CD14-positive monocyte (primary cell): Measurements from ENCODE around the gene TREML4. TPM values are rescaled to one million over a fixed set of nuclear protein-coding genes. Genes with fewer than 3 reads are reported as not detected.

Source experiments
- DNase-seq, 3 donors: peaks; one replicate each; pipeline ENCODE4 v3.0.0-alpha.2; 2011 to 2022
- H2AFZ ChIP-seq: 2 replicates; pipeline ENCODE4 v1.6.0; 2012; ENCODE audit warnings: mild to moderate bottlenecking, low read depth, low read length, inconsistent platforms; ENCODE audit not compliant: insufficient read depth, poor library complexity, severe bottlenecking
- H3K27ac ChIP-seq, 2 donors: 1 replicate in 1 of 2; 2 replicates in 1 of 2; pipeline ENCODE4 v1.5.1; 2012 to 2013; ENCODE audit warnings: low read length in 2 of 2, control low read depth in 1 of 2, inconsistent platforms in 1 of 2, low read depth in 1 of 2, mild to moderate bottlenecking in 1 of 2
- H3K27me3 ChIP-seq, 2 donors: one replicate each; pipeline versions ENCODE4 v1.6.0 to v1.6.1; 2011 to 2013; ENCODE audit warnings: low read length in 2 of 2; ENCODE audit not compliant: control insufficient read depth in 2 of 2, insufficient read depth in 2 of 2
- H3K36me3 ChIP-seq, 2 donors: replicated peaks in 1 of 2; 1 replicate in 1 of 2; 2 replicates in 1 of 2; pipeline versions ENCODE4 v1.5.1 to v1.6.1; 2012 to 2013; ENCODE audit warnings: low read length in 2 of 2, control low read depth in 1 of 2, inconsistent platforms in 1 of 2, mild to moderate bottlenecking in 1 of 2; ENCODE audit not compliant: insufficient read depth in 2 of 2, control insufficient read depth in 1 of 2
- H3K4me1 ChIP-seq, 2 donors: 1 replicate in 1 of 2; 2 replicates in 1 of 2; pipeline versions ENCODE4 v1.5.1 to v1.6.1; 2012 to 2013; ENCODE audit warnings: low read length in 2 of 2, control low read depth in 1 of 2, inconsistent platforms in 1 of 2, mild to moderate bottlenecking in 1 of 2, moderate library complexity in 1 of 2; ENCODE audit not compliant: insufficient read depth in 2 of 2, control insufficient read depth in 1 of 2
- H3K4me2 ChIP-seq: replicated peaks from 2 replicates; pipeline ENCODE3; 2012; ENCODE audit warnings: low read length, moderate library complexity, mild to moderate bottlenecking; ENCODE audit not compliant: poor library complexity, severe bottlenecking; ENCODE audit errors: extremely low read depth
- H3K4me3 ChIP-seq, 3 experiments: fragments of 200-600 bp in 1 of 3; sonication (generic) in 1 of 3; replicated peaks in 1 of 3; 1 replicate in 2 of 3; 2 replicates in 1 of 3; pipeline ENCODE4 v1.5.1; 2011 to 2013; ENCODE audit warnings: low read length in 3 of 3, mild to moderate bottlenecking in 3 of 3, control low read depth in 2 of 3, low read depth in 2 of 3, inconsistent platforms in 1 of 3, moderate library complexity in 1 of 3
- H3K79me2 ChIP-seq: 2 replicates; pipeline ENCODE4 v1.6.0; 2012; ENCODE audit warnings: mild to moderate bottlenecking, control low read depth, inconsistent platforms, low read length, moderate library complexity; ENCODE audit not compliant: insufficient read depth
- H3K9ac ChIP-seq: 2 replicates; pipeline ENCODE4 v1.6.0; 2017; ENCODE audit warnings: low read length, mild to moderate bottlenecking; ENCODE audit not compliant: insufficient read depth, poor library complexity, severe bottlenecking
- H3K9me3 ChIP-seq, 2 donors: replicated peaks in 1 of 2; 1 replicate in 1 of 2; 2 replicates in 1 of 2; pipeline versions ENCODE4 v1.5.1 to v1.6.1; 2012 to 2013; ENCODE audit warnings: low read length in 2 of 2, control low read depth in 1 of 2; ENCODE audit not compliant: control insufficient read depth in 1 of 2, insufficient read depth in 1 of 2
- H4K20me1 ChIP-seq: 2 replicates; pipeline ENCODE4 v1.6.0; 2012; ENCODE audit warnings: mild to moderate bottlenecking, low read length, control low read depth, moderate library complexity; ENCODE audit not compliant: insufficient read depth
- H3K27ac Mint-ChIP-seq, 7 donors: one replicate each; pipeline ENCODE4 v1.8.0; 2020; ENCODE audit warnings: mild to moderate bottlenecking in 7 of 7, mixed read lengths in 7 of 7, moderate library complexity in 6 of 7, inconsistent platforms in 2 of 7
- H3K27me3 Mint-ChIP-seq, 3 donors: one replicate each; pipeline ENCODE4 v1.8.0; 2021 to 2022; ENCODE audit warnings: low read depth in 3 of 3, mild to moderate bottlenecking in 3 of 3, mixed read lengths in 3 of 3, moderate library complexity in 3 of 3, inconsistent platforms in 1 of 3
- H3K36me3 Mint-ChIP-seq, 2 donors: one replicate each; pipeline ENCODE4 v1.8.0; 2020; ENCODE audit warnings: mixed read lengths in 2 of 2, inconsistent platforms in 1 of 2, mild to moderate bottlenecking in 1 of 2
- H3K4me1 Mint-ChIP-seq: one replicate; pipeline ENCODE4 v1.8.0; 2020; ENCODE audit warnings: mild to moderate bottlenecking, mixed read lengths
- H3K4me3 Mint-ChIP-seq, 2 donors: one replicate each; pipeline ENCODE4 v1.8.0; 2020; ENCODE audit warnings: mild to moderate bottlenecking in 2 of 2, mixed read lengths in 2 of 2, moderate library complexity in 1 of 2
- H3K9me3 Mint-ChIP-seq, 7 donors: one replicate each; pipeline ENCODE4 v1.8.0; 2020 to 2022; ENCODE audit warnings: mixed read lengths in 7 of 7, mild to moderate bottlenecking in 6 of 7, moderate library complexity in 6 of 7, inconsistent platforms in 2 of 7
- CTCF ChIP-seq: fragments of 200-600 bp; IDR thresholded peaks from one replicate; pipeline ENCODE4 v1.8.0; 2022; ENCODE audit warnings: antibody characterized with exemption, mild to moderate bottlenecking
- WGBS: methylation state at CpG from one replicate; pipeline ENCODE4 v1.1.5; 2013; ENCODE audit warnings: missing lambda C conversion rate; ENCODE audit not compliant: insufficient coverage; 5-methylcytosine and 5-hydroxymethylcytosine counted together
- intact Hi-C, 2 donors: fragments of 100-400 bp; cut with micrococcal nuclease; formaldehyde crosslinking; loops; one replicate each; pipeline versions ENCODE4 v1.15.0 to v1.15.1; 2023
- polyA plus RNA-seq, 3 donors: library from polyadenylated mRNA; depleted of rRNA in 1 of 3; unstranded in 2 of 3; stranded (reverse) in 1 of 3; fragments of 300-500 nt in 2 of 3; fragments of >200 nt in 1 of 3; fragmentation: Illumina TruSeq in 2 of 3; gene quantifications; 1 replicate in 2 of 3; 2 replicates in 1 of 3; pipeline ENCODE4 v1.2.3, GENCODE V29; 2012 to 2021

TREML4 gene
- polyA plus RNA-seq, 3 donors = not detected

- Histone ChIP-seq H3K36me3 (no peaks in the 10 kb centered on the region), H3K4me3 (peak overlapping the region in 1 of 3 experiments; percentile 48), H4K20me1 (no peaks in the 10 kb centered on the region), H3K9ac (no peak overlapping the region), H2AFZ (no peak overlapping the region), H3K79me2 (no peaks in the 10 kb centered on the region), H3K27me3 (no peaks in the 10 kb centered on the region), H3K9me3 (peaks cover 5% of the 10 kb centered on the region in 2 donors), H3K27ac (peak overlapping the region in 1 of 2 donors; percentile 83), H3K4me2 (peak overlapping the region; percentile 55), H3K4me1 (peaks cover 70 to 80% of the 10 kb centered on the region in 2 donors)
- Mint-ChIP-seq H3K4me1 (peaks cover 82% of the 10 kb centered on the region), H3K4me3 (peak overlapping the region in 1 of 2 donors; percentile 71), H3K27ac (peak overlapping the region; percentile 77 to 99 (median 97)), H3K36me3 (peaks cover 7 to 27% of the 10 kb centered on the region in 2 donors), H3K9me3 (peaks cover 6 to 11% (median 7%) of the 10 kb centered on the region in 7 donors), H3K27me3 (peaks cover 0 to 2% (median 0%) of the 10 kb centered on the region in 3 donors)
- no peak for DNase-seq
- intact Hi-C loops = loop anchor here (5.0 to 10.0 kb wide), 5 partner anchors 43 to 123 kb away; partner anchors contain the start of genes TREM1 (in 2 of the 2), NFYA (in 1 of the 2), OARD1 (in 1 of the 2) and TREML4 (in 1 of the 2)
- TF ChIP-seq CTCF = no peak
- WGBS = 97% methylated on average over 5 of the region's 7 CpGs
Measured at GRCh38 chr6:41184761-41185160, 43.4 kb upstream of the TREML4 start.

- peaks cover 9 to 22% of the 10 kb centered on the region in 2 donors for H3K36me3 Mint-ChIP-seq
- peaks cover 14 to 15% of the 10 kb centered on the region in 2 donors for H3K9me3 ChIP-seq
- H3K4me1 ChIP-seq = peaks cover 70 to 74% of the 10 kb centered on the region in 2 donors
- no peaks in the 10 kb centered on the region for H3K27me3 ChIP-seq
- no peak for TF ChIP-seq CTCF
- peak overlapping the region; percentile 64 to 71 for H3K4me3 Mint-ChIP-seq
- peak overlapping the region; percentile 55 for H3K4me2 ChIP-seq
- peak overlapping the region; percentile 64 for H2AFZ ChIP-seq
- H3K36me3 ChIP-seq = no peaks in the 10 kb centered on the region
- peaks cover 12 to 21% (median 15%) of the 10 kb centered on the region in 7 donors for H3K9me3 Mint-ChIP-seq
- intact Hi-C loops = loop anchor here (5.0 to 10.0 kb wide), 2 partner anchors 41 to 99 kb away; partner anchors contain the start of genes TREM1 (in 1 of the 2) and TREML4 (in 1 of the 2)
- peak overlapping the region; percentile 83 to 87 for H3K27ac ChIP-seq
- H3K27me3 Mint-ChIP-seq = peaks cover 0 to 2% (median 0%) of the 10 kb centered on the region in 3 donors
- 10% methylated on average over 5 of the region's 10 CpGs for WGBS
- H3K79me2 ChIP-seq = no peaks in the 10 kb centered on the region
- H3K4me3 ChIP-seq = peak overlapping the region in 1 of 3 experiments; percentile 48
- H3K4me1 Mint-ChIP-seq = peaks cover 75% of the 10 kb centered on the region
- peak overlapping the region; percentile 93 to 99 (median 97) for H3K27ac Mint-ChIP-seq
- DNase-seq = peak in 2 of 3 donors; percentile 59 to 65
- no peaks in the 10 kb centered on the region for H4K20me1 ChIP-seq
- peak overlapping the region; percentile 55 for H3K9ac ChIP-seq
Measured at GRCh38 chr6:41186031-41186562, 42.1 kb upstream of the TREML4 start.
